Measurements from ENCODE around the gene KCNAB1.
"Not testable (repeated sequence)": the region's sequence is repeated elsewhere in the genome, so short reads cannot be mapped to it uniquely, and the experiment has no call there.

The KCNAB1 gene

GRCh38 chr3:156120528-156121251 is at the start of gene KCNAB1:
Gene KCNAB1, plus strand, starts transcription at chr3:156120578.
- H3K4me3 ChIP-seq (ENCODE audit: low read depth, low read length), result no peak within 1 kb of the TSS

DNA sequence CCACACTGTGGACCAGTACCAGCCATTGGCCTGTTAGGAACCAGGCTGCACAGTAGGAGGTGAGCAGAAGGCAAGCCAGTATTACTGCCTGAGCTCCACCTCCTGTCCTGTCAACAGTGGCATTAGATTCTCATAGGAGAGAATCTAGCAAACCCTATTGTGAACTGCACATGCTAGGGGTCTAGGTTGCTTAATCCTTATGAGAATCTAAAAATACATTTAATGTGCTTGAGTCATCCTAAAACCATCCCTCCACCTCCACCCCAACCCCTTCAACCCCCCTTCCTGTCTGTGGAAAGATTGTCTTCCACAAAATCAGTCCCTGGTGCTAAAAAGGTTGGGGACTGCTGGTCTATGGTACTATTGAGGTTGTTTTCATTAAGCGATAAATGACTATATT is 49.3 kb upstream of the KCNAB1 start:
- no peak overlapping the region for H3K4me3 ChIP-seq (ENCODE audit: low read depth, low read length)

- H3K4me3 ChIP-seq (ENCODE audit: low read depth, low read length), result not testable (repeated sequence)
Measured at GRCh38 chr3:156072950-156073657, 47.3 kb upstream of the KCNAB1 start.

DNA sequence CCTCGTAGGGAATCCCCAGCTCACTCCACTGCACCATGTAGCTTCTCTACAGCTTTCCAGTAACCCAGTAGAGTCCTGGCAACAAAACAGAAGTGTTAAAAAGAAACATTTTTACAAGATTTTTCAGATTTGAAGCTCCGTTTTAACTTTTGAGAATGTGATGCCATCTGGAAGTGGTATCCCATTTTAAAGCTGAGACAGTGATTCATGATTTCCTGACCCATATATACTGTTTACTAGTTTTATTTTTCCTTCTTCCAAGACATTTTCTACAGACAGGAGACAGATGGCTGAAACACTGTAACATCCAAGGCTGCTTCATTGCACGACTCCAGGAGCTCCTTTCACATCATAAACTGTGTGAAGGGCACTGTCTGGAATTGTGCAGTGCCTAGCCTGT is 30.3 kb upstream of the KCNAB1 start:
- H3K4me3 ChIP-seq (ENCODE audit: low read depth, low read length), result no peak overlapping the region

- no peak overlapping the region for H3K4me3 ChIP-seq (ENCODE audit: low read depth, low read length)
Measured at GRCh38 chr3:156093964-156094363, 26.4 kb upstream of the KCNAB1 start.

- no peak overlapping the region for H3K4me3 ChIP-seq (ENCODE audit: low read depth, low read length)
Measured at GRCh38 chr3:156094391-156094790, 26.0 kb upstream of the KCNAB1 start.

- not testable (repeated sequence) for H3K4me3 ChIP-seq (ENCODE audit: low read depth, low read length)
Measured at GRCh38 chr3:156095652-156096051, 24.7 kb upstream of the KCNAB1 start.

- H3K4me3 ChIP-seq (ENCODE audit: low read depth, low read length), result no peak overlapping the region
Measured at GRCh38 chr3:156098437-156099035, 21.8 kb upstream of the KCNAB1 start.

GRCh38 chr3:156099348-156099747 is 21.0 kb upstream of the KCNAB1 start:
- not testable (repeated sequence) for H3K4me3 ChIP-seq (ENCODE audit: low read depth, low read length)

DNA sequence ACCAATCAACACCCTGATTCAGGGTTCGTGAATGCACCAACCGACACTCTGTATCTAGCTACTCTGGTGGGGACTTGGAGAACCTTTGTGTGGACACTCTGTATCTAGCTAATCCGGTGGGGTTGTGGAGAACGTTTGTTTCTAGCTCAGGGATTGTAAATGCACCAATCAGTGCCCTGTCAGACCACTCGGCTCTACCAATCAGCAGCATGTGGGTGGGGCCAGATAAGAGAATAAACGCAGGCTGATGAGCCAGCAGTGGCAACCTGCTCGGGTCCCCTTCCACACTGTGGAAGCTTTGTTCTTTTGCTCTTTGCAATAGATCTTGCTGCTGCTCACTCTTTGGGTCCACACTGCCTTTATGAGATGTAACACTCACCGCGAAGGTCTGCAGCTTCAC is 20.4 kb upstream of the KCNAB1 start:
- H3K4me3 ChIP-seq (ENCODE audit: low read depth, low read length), result not testable (repeated sequence)

- no peak overlapping the region for H3K4me3 ChIP-seq (ENCODE audit: low read depth, low read length)
Measured at GRCh38 chr3:156102267-156102931, 18.0 kb upstream of the KCNAB1 start.

- H3K4me3 ChIP-seq (ENCODE audit: low read depth, low read length), result no peak overlapping the region
Measured at GRCh38 chr3:156106721-156107373, 13.5 kb upstream of the KCNAB1 start.

GRCh38 chr3:156107504-156107903 is 12.9 kb upstream of the KCNAB1 start:
- no peak overlapping the region for H3K4me3 ChIP-seq (ENCODE audit: low read depth, low read length)

- H3K4me3 ChIP-seq (ENCODE audit: low read depth, low read length), result no peak overlapping the region
Measured at GRCh38 chr3:156108616-156109015, 11.8 kb upstream of the KCNAB1 start.

- no peak overlapping the region for H3K4me3 ChIP-seq (ENCODE audit: low read depth, low read length)
Measured at GRCh38 chr3:156109989-156110388, 10.4 kb upstream of the KCNAB1 start.

- H3K4me3 ChIP-seq (ENCODE audit: low read depth, low read length), result no peak overlapping the region
Measured at GRCh38 chr3:156126467-156126866, 6.1 kb downstream of the KCNAB1 start.

- no peak overlapping the region for H3K4me3 ChIP-seq (ENCODE audit: low read depth, low read length)
Measured at GRCh38 chr3:156131241-156131640, 10.9 kb downstream of the KCNAB1 start.

DNA sequence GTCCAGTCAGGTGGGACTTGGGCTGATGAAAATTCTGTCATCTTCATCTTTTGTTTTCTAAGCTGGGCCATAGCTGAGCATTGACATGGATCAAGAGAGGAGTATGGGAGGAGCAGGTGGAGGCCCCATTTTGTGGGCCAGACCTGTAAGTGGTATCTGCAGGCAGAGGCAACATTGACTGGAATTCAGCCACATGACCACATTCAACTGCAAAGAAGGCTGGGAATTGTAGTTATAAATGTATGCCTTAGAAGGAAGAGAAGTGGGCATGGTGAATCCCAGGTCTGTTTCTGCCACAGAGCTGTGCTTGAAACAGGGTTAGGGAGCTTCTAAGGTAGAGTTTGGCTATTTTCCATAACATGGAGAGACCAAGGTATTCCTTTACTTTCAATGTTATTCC is 11.4 kb downstream of the KCNAB1 start:
- H3K4me3 ChIP-seq (ENCODE audit: low read depth, low read length), result no peak overlapping the region

DNA sequence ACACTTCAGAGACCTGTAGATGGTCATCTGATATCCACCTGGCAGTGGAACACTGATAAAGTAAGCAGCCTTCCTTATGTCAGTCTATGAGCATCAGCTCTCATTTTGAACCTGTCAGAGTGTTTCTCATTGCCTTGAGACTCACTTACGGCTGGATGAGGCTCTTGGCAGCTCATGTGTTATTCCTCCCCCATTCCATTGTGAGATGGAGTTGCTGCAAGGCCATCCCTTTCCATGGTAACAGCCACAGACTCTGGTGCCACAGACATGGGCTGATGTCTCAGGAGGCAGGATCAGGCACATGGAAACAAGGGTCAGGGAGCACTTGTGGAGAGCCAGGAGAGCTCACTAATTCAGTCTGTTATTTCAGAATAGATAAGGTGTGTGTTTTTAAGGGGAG is 11.9 kb downstream of the KCNAB1 start:
- H3K4me3 ChIP-seq (ENCODE audit: low read depth, low read length), result no peak overlapping the region

DNA sequence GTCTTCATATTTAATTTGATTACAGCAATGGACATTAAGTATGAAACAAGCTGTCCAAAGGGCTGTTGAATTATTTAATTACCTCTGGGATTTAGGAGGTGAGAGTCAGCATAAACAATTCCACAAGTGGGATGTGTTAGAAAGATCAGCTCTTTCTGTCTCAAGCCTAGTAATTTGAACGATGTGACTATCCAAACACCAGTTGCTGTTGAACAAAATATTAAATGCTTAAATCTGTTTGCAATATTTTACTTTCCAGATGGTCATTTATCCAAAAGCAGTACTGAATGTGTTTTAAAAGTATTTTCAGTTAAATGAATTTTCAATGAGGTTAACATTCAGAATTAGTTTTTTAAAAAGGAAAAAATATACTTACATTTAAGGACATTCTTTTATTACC is 12.7 kb downstream of the KCNAB1 start:
- no peak overlapping the region for H3K4me3 ChIP-seq (ENCODE audit: low read depth, low read length)

All from iPS-11a (cell line).